ENCODE measurements around the gene WLS.
"Not testable (repeated sequence)": the region's sequence is repeated elsewhere in the genome, so short reads cannot be mapped to it uniquely, and the experiment has no call there.

Gene WLS

GRCh38 chr1:68198752-68199151 is 33.6 kb downstream of the WLS start:
- DNase-seq (ENCODE audit: low spot score) = no peak

GRCh38 chr1:68197891-68198290 is 34.4 kb downstream of the WLS start:
- DNase-seq (ENCODE audit: low spot score) = no peak

GRCh38 chr1:68197461-68197860 is 34.9 kb downstream of the WLS start:
- no peak for DNase-seq (ENCODE audit: low spot score)

GRCh38 chr1:68196676-68197075 is 35.6 kb downstream of the WLS start:
- no peak for DNase-seq (ENCODE audit: low spot score)

- no peak for DNase-seq (ENCODE audit: low spot score)
These were observed 40.6 kb downstream of the WLS start for GRCh38 chr1:68191717-68192116.

- no peak for DNase-seq (ENCODE audit: low spot score)
These were observed 43.5 kb downstream of the WLS start for GRCh38 chr1:68188644-68189340.

- no peak for DNase-seq (ENCODE audit: low spot score)
These were observed 44.2 kb downstream of the WLS start for GRCh38 chr1:68188060-68188538.

GRCh38 chr1:68185743-68186142 is 46.6 kb downstream of the WLS start:
- DNase-seq (ENCODE audit: low spot score) = no peak

- DNase-seq (ENCODE audit: low spot score) = no peak
These were observed 48.4 kb downstream of the WLS start for GRCh38 chr1:68183895-68184294.

GRCh38 chr1:68181165-68181556 is 51.2 kb downstream of the WLS start:
- DNase-seq (ENCODE audit: low spot score) = no peak

GRCh38 chr1:68180441-68181164 is 51.7 kb downstream of the WLS start:
- DNase-seq (ENCODE audit: low spot score) = no peak

- no peak for DNase-seq (ENCODE audit: low spot score)
These were observed 53.4 kb downstream of the WLS start for GRCh38 chr1:68178821-68179490.

- DNase-seq (ENCODE audit: low spot score) = no peak
These were observed 56.5 kb downstream of the WLS start for GRCh38 chr1:68175621-68176398.

GRCh38 chr1:68174738-68175113 is 57.6 kb downstream of the WLS start:
- DNase-seq (ENCODE audit: low spot score) = no peak

- DNase-seq (ENCODE audit: low spot score) = no peak
These were observed 58.2 kb downstream of the WLS start for GRCh38 chr1:68173936-68174737.

- DNase-seq (ENCODE audit: low spot score) = no peak
These were observed 58.9 kb downstream of the WLS start for GRCh38 chr1:68173283-68173935.

GRCh38 chr1:68171795-68172194 is 60.5 kb downstream of the WLS start:
- not testable (repeated sequence) for DNase-seq (ENCODE audit: low spot score)

GRCh38 chr1:68168545-68169171 is 63.7 kb downstream of the WLS start:
- no peak for DNase-seq (ENCODE audit: low spot score)

GRCh38 chr1:68167211-68167610 is 65.1 kb downstream of the WLS start:
- DNase-seq (ENCODE audit: low spot score) = no peak

- DNase-seq (ENCODE audit: low spot score) = no peak
These were observed 66.0 kb downstream of the WLS start for GRCh38 chr1:68166348-68166747.
